T47D (cell line): Measurements from ENCODE around the gene ASMTL.
"Not testable (repeated sequence)": the region's sequence is repeated elsewhere in the genome, so short reads cannot be mapped to it uniquely, and the experiment has no call there.

ENCODE experiments used
- DNase-seq, 2 experiments: peaks; one replicate each; pipeline versions ENCODE4 v3.0.0 to v3.0.0-alpha.2; 2011 to 2012; ENCODE audit warnings: low read depth in 1 of 2, low spot score in 1 of 2
- JUND ChIP-seq: IDR thresholded peaks from 2 replicates; pipeline ENCODE4 v1.6.1; 2012; ENCODE audit warnings: low read depth
- in situ Hi-C: cut with HindIII; loops from 2 replicates; pipeline ENCODE4 v1.10.0; 2016; ENCODE audit warnings: low sequenced_read_pairs, low pct_unique_long_range_greater_than_20kb

Gene ASMTL

GRCh38 chrX:1444561-1445500 lies 7.9 kb downstream of the ASMTL start:
- DNase-seq: no peak

GRCh38 chrX:1443496-1444075 lies 9.1 kb downstream of the ASMTL start:
- in situ Hi-C loops: no loop called here
- DNase-seq: no peak

More at GRCh38 chrX:1444561-1445500, 7.9 kb downstream of the ASMTL start:
- in situ Hi-C loops: no loop called here
- no peak for TF ChIP-seq JUND

GRCh38 chrX:1442724-1443367 lies 9.9 kb downstream of the ASMTL start:
- DNase-seq: no peak
- in situ Hi-C loops: no loop called here
- no peak for TF ChIP-seq JUND

More at GRCh38 chrX:1443496-1444075, 9.1 kb downstream of the ASMTL start:
- TF ChIP-seq JUND: no peak

GRCh38 chrX:1442016-1442665 lies 10.6 kb downstream of the ASMTL start:
- in situ Hi-C loops: no loop called here
- no peak for DNase-seq
- no peak for TF ChIP-seq JUND

GRCh38 chrX:1440506-1440905 lies 12.2 kb downstream of the ASMTL start:
- no peak for DNase-seq
- in situ Hi-C loops: no loop called here
- no peak for TF ChIP-seq JUND

- in situ Hi-C loops: no loop called here
- TF ChIP-seq JUND: no peak
- DNase-seq: no peak
Observed at GRCh38 chrX:1435241-1435895, 17.3 kb downstream of the ASMTL start.

- no peak for TF ChIP-seq JUND
- in situ Hi-C loops: no loop called here
- DNase-seq: no peak
Observed at GRCh38 chrX:1434871-1435240, 17.9 kb downstream of the ASMTL start.

- DNase-seq: no peak
- in situ Hi-C loops: no loop called here
- no peak for TF ChIP-seq JUND
Observed at GRCh38 chrX:1433646-1434357, 18.9 kb downstream of the ASMTL start.

- in situ Hi-C loops: no loop called here
- no peak for DNase-seq
- no peak for TF ChIP-seq JUND
Observed at GRCh38 chrX:1430451-1430850, 22.3 kb downstream of the ASMTL start.

- TF ChIP-seq JUND: no peak
- in situ Hi-C loops: no loop called here
- no peak for DNase-seq
Observed at GRCh38 chrX:1427756-1428155, 25.0 kb downstream of the ASMTL start.

GRCh38 chrX:1426321-1426720 lies 26.4 kb downstream of the ASMTL start:
- in situ Hi-C loops, DNase-seq: not testable (repeated sequence)

- no peak for TF ChIP-seq JUND
- no peak for DNase-seq
- in situ Hi-C loops: no loop called here
Observed at GRCh38 chrX:1425381-1425780, 27.3 kb downstream of the ASMTL start.
